ENCODE measurements around the gene SH3PXD2A.
A peak's percentile ranks its signal among the peaks of the same experiment; 100 is the strongest.

The SH3PXD2A gene

DNA sequence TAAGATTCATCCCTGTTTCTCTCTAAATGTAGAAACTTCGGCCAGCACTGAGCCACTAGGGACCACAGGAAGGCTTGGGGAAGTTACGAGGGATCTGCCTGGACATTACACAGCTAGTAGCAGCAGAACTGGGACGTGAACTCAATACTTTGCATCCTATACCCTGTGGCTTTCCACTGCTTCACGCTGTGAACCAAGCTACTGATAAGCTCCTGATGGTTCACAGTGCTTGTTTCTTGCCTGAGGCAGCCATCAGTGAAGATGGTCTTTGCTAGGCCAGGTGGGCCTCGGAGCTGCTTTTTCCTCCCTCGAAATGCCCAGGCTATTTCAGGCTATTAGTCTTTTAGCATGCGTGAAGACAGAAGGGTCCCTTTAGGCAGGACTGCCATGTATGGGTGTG, 132.7 kb downstream of the SH3PXD2A start:
- no peak for DNase-seq (ENCODE audit: insufficient read length)
- FAIRE-seq, result no peak
- no peak for TF ChIP-seq TAF1 (IDR thresholded peaks at IDR 0.05; ENCODE audit: borderline replicate concordance, low read depth, low read length)
- no peak for TF ChIP-seq POLR2AphosphoS5 (IDR thresholded peaks at IDR 0.05; ENCODE audit: low read depth, low read length)
- TF ChIP-seq POLR2A (IDR thresholded peaks at IDR 0.05; ENCODE audit: low read depth, low read length), result no peak

DNA sequence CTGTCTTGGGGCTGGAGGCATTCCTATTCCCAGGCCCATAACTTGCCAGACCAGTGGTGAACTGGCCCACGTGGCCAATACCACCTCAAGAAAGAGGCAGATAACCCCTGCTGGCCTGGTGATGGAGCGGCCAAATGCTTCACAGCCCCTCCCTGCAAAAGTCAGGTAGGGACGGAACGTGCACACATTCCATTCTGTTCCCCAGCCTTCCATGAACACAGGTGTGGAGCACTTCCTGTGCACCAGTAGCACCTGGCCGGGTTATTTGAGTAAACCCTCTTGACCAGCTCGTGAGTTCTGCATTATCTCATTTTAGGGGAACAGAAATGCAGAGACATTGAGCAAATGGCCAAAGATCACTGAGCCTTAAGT, 134.4 kb downstream of the SH3PXD2A start:
- no peak for TF ChIP-seq POLR2AphosphoS5 (IDR thresholded peaks at IDR 0.05; ENCODE audit: low read depth, low read length)
- TF ChIP-seq TAF1 (IDR thresholded peaks at IDR 0.05; ENCODE audit: borderline replicate concordance, low read depth, low read length), result no peak
- TF ChIP-seq POLR2A (IDR thresholded peaks at IDR 0.05; ENCODE audit: low read depth, low read length), result no peak
- DNase-seq (ENCODE audit: insufficient read length) (no peak), FAIRE-seq (no peak)

DNA sequence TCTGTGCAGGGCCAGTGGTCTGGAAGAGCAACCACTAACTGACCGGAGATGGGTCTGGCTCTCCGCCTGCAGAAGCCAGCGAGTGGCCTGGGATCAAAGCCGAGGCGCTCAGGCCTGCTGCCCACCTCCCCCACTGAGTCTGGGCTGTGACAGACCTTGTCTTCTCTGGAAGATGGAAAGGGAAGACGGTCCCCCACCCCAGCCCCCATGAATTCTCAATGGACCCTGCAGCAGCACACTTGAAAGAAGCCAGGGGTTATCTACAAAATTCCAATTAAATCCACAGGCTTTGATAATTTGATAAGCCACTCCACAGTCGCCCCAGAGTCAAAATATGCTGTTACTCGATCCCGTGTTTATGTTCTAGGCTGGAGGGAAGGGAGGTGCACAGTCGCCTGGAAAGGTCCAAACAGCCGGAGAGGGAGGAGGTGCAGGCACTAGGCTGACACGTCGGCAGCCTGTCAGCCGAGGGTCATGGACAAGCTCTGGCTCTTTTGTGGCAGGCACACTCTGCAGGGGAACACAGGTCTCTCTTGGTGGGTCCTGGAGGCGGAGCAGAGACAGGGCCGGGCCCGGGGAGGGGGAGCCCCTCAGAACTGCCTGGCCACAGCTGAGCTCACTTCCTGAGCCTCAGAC, 134.9 kb downstream of the SH3PXD2A start:
- no peak for FAIRE-seq

DNA sequence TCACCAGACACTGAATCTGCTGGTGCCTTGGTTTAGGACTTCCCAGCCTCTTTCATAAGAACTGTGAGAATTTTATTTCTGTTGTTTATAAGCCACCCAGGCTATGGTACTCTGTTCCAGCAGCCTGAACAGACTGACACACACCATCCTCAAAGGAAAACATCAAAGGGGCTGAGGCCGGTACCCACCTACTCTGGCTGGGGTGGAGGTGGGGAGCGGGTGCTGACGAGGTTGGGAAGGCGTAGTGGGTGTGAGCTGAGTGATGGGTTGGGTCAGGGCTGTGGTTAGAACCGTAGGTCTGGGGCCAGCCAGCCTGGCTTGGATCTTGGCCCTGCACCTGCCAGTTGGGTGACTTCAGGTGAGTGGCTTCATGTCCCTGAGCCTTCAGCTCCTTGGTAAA, 136.3 kb downstream of the SH3PXD2A start:
- FAIRE-seq, result no peak

More for the DNA sequence above, 134.9 kb downstream of the SH3PXD2A start:
- TF ChIP-seq POLR2A (IDR thresholded peaks at IDR 0.05; ENCODE audit: low read depth, low read length) (no peak), POLR2AphosphoS5 (IDR thresholded peaks at IDR 0.05; ENCODE audit: low read depth, low read length) (no peak), TAF1 (IDR thresholded peaks at IDR 0.05; ENCODE audit: borderline replicate concordance, low read depth, low read length) (no peak)
- no peak for DNase-seq (ENCODE audit: insufficient read length)

DNA sequence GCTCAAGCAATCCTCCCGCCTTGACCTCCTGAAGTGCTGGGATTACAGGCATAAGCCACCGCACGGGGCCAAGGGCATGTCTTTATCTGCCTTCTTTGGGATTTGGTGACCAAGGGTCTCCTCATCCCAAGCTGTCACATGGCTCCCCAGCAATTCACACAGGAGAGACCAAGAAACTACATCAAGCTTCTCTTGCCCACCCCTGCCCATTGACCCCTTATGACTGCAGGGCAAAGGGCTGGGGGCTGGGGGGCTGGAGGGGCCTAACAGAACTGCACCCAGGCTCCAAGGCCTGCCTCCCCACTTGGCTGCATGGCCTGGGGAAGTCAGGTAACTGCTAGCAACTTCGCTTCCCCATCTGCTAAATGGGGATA, 137.1 kb downstream of the SH3PXD2A start:
- DNase-seq (ENCODE audit: insufficient read length) (no peak), FAIRE-seq (no peak)
- TF ChIP-seq POLR2A (IDR thresholded peaks at IDR 0.05; ENCODE audit: low read depth, low read length), result no peak

More for the DNA sequence above, 136.3 kb downstream of the SH3PXD2A start:
- no peak for DNase-seq (ENCODE audit: insufficient read length)
- TF ChIP-seq POLR2A (IDR thresholded peaks at IDR 0.05; ENCODE audit: low read depth, low read length) (no peak), POLR2AphosphoS5 (IDR thresholded peaks at IDR 0.05; ENCODE audit: low read depth, low read length) (no peak), TAF1 (IDR thresholded peaks at IDR 0.05; ENCODE audit: borderline replicate concordance, low read depth, low read length) (no peak)

DNA sequence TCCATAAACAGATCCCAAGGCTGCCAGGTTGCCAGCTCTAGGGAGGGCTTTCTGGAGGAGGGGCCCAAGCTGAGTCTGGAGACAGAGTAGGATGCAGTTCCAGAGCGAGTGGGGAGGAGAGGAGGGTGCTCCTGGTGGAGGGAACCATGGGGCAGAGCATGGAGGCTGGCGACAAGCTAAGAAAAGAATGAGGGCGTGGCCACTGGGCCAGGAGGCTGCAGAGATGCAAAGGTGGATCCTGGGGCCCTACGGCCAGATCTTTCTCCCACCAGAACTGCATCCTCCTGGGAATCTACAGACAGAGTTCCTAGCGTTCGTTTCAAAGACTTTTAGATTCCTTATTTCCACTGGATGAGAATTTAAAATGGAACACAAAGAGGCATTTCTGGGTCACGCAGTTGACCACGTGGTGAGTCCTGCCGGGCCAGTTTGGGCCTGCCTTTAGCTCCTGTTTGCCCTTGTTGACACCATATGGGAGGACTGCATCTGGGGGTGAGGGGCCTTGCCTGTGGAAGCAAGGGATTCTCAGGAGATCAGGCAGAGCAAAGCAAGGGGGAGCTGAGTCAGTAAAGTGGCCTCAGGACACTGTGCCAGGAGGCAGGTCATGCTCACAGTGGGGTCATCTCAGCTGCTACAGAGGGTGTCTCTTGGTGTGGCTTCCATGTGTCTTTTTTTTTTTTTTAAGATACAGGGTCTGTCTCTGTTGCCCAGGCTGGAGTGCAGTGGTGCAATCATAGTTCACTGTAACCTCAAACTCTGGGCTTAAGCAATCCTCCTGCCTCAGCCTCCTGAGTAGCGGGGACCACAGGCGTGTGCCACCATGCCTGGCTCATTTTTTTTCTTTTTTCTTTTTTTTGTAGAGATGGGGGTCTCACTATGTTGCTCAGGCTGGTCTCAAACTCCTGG, 137.8 kb downstream of the SH3PXD2A start:
- DNase-seq (ENCODE audit: insufficient read length), result no peak
- peak; percentile 17 for FAIRE-seq
- TF ChIP-seq TAF1 (IDR thresholded peaks at IDR 0.05; ENCODE audit: borderline replicate concordance, low read depth, low read length), result no peak

DNA sequence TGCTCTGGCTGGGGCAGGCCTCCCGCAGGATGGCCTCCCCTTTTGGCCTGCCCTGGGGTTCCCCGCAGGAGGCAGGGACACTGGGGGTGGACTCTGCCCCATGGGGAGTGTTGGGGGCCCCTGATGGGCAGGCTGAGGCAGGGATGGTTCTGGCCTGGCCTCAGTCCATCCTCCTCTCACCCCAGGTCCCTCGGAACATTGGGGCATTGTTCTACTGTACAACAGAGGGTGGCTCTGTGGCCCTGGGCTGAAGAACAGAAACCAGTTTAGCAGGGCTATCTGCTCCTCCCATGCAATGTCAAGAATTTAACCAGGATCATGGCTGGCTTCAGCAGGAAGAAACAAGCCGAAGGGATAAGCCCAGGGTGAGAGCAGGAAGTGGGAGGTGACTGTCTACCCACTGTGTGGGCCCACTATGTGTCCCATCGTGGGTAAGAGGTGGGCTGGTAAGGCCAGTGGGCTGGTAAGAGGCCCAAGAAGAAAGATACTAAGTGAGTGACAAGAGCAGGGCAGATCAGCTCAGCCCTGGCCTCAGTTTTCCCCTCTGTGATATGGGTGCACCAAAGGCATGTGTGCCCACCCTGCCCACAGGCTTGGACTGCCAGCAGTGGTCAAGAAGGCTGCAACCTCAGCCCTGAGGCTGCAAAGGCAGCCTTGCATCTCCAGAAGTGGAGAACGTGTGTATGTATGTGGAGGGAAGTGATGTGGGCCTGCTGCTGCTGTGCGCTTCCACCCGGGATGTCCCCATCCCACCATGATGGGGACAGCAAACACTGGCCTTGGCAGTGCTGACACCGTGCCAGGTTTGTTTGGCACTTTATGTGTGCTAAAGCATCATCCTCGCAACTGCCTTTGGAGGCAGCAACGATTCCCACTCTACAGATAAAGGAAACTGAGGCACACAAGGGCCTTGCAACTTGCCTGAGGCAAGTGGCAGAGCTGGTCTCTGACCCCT, 138.9 kb downstream of the SH3PXD2A start:
- no peak for TF ChIP-seq TAF1 (IDR thresholded peaks at IDR 0.05; ENCODE audit: borderline replicate concordance, low read depth, low read length)
- no peak for TF ChIP-seq POLR2AphosphoS5 (IDR thresholded peaks at IDR 0.05; ENCODE audit: low read depth, low read length)
- no peak for TF ChIP-seq POLR2A (IDR thresholded peaks at IDR 0.05; ENCODE audit: low read depth, low read length)
- no peak for FAIRE-seq

DNA sequence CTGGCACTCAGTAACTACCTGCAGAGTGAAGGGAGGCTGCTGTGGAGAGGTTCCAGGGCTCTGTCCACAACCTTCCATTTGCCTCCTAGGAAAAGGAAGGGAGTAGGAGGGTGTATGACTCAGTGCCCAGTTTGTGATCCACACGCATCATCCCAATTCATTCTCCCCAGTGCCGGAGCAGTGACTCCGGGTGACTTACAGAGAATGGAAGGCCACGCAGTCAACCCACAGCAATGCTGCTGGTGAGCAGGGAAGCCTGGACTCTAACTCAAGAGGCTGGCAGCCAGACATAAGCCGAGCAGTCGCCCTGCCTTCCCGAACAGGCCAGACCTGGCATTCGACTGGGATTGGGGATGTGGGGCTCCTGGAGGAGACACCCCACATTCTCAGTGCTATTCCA, 139.9 kb downstream of the SH3PXD2A start:
- TF ChIP-seq POLR2AphosphoS5 (IDR thresholded peaks at IDR 0.05; ENCODE audit: low read depth, low read length), result no peak
- no peak for TF ChIP-seq POLR2A (IDR thresholded peaks at IDR 0.05; ENCODE audit: low read depth, low read length)
- TF ChIP-seq TAF1 (IDR thresholded peaks at IDR 0.05; ENCODE audit: borderline replicate concordance, low read depth, low read length), result no peak
- FAIRE-seq (no peak), DNase-seq (ENCODE audit: insufficient read length) (no peak)

More for the DNA sequence above, 138.9 kb downstream of the SH3PXD2A start:
- DNase-seq (ENCODE audit: insufficient read length), result no peak

DNA sequence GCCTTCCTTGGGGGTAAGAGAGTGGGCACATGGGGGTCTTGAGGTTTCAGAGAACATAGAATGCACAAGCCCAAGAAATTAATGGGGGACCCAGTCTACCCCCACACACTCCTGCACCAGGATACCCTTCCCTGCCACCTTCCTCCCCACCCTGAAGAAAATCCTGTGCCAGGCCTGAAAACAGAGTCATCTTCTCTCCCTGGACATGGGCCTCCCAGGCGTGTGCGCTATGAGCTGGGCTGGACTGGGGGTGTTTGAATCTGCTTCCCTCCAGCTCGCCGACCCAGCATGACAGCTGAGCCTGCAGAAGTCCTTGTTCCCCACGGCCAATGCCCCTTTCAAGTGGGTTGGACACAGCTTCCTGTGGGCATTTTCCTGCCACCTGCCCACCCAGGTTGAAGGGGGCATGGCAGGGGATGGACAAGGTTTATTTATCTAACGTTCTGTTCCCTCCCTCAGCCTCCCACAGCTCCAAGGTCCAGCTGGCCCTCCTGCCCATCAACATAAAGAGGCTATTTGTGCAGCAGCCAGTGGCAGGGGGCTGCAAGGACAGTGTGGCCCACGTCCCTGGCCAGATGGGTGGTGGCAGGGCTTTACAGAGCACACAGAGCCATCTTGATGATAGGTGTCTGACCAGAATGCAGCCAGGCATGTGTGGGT, 141.0 kb downstream of the SH3PXD2A start:
- TF ChIP-seq POLR2AphosphoS5 (IDR thresholded peaks at IDR 0.05; ENCODE audit: low read depth, low read length) (no peak), POLR2A (IDR thresholded peaks at IDR 0.05; ENCODE audit: low read depth, low read length) (no peak), TAF1 (IDR thresholded peaks at IDR 0.05; ENCODE audit: borderline replicate concordance, low read depth, low read length) (no peak)
- no peak for DNase-seq (ENCODE audit: insufficient read length)
- FAIRE-seq, result no peak

DNA sequence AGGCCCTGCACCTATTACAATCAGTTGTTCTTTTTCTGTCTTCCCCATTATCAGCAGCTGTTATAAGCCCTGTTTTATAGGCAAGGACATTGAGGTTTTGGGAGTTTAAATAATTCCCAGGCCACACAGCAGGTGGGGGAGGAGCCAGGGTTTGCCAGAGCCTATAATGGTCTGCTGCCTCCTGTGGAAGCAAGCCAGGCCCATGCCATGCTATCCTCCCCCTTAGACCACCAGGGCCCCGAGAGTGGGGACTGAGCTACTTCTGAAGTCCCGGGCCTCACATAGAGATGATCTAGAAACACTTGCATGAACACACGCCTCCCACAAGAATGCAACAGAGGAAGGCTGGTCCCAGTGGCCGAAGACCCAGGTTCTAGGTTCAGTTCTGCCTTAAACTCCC, 141.7 kb downstream of the SH3PXD2A start:
- DNase-seq (ENCODE audit: insufficient read length), result no peak

More for the DNA sequence above, 141.7 kb downstream of the SH3PXD2A start:
- TF ChIP-seq POLR2AphosphoS5 (IDR thresholded peaks at IDR 0.05; ENCODE audit: low read depth, low read length) (no peak), POLR2A (IDR thresholded peaks at IDR 0.05; ENCODE audit: low read depth, low read length) (no peak), TAF1 (IDR thresholded peaks at IDR 0.05; ENCODE audit: borderline replicate concordance, low read depth, low read length) (no peak)
- no peak for FAIRE-seq
